Activated CD8-positive, alpha-beta T cell treated with anti-CD3 and anti-CD28 coated beads for 36 hours (primary cell): Measurements from ENCODE around the gene GLTP. TPM values are rescaled to one million over a fixed set of nuclear protein-coding genes. Genes with fewer than 3 reads are reported as not detected.

Experiments used
- ATAC-seq: fragments of 200-7000 bp; cut with Tn5 transposase; one replicate; pipeline ENCODE4 v1.10.0; 2021; ENCODE audit warnings: mild to moderate bottlenecking, moderate library complexity
- CTCF ChIA-PET: fragments of 350-600 bp; sonication (Branson Sonifier 250); formaldehyde crosslinking; loops from one replicate; lab custom pipeline; 2021; ENCODE audit warnings: antibody characterized with exemption; lab: Charles Lee
- POLR2A ChIA-PET: fragments of 350-600 bp; sonication (Branson Sonifier 250); formaldehyde crosslinking; loops from one replicate; lab custom pipeline; 2021; ENCODE audit warnings: antibody characterized with exemption; lab: Charles Lee
- DNase-seq: peaks from one replicate; pipeline ENCODE4 v3.0.0-alpha.2; 2020
- H3K27ac Mint-ChIP-seq: one replicate; pipeline ENCODE4 v1.8.0; 2021; ENCODE audit warnings: mild to moderate bottlenecking, mixed read lengths
- H3K27me3 Mint-ChIP-seq: one replicate; pipeline ENCODE4 v1.8.0; 2021; ENCODE audit warnings: mixed read lengths
- H3K36me3 Mint-ChIP-seq: one replicate; pipeline ENCODE4 v1.8.0; 2021; ENCODE audit warnings: low read depth, mixed read lengths
- H3K4me1 Mint-ChIP-seq: one replicate; pipeline ENCODE4 v1.8.0; 2021; ENCODE audit warnings: low read depth, mixed read lengths
- H3K4me3 Mint-ChIP-seq: one replicate; pipeline ENCODE4 v1.8.0; 2021; ENCODE audit warnings: mild to moderate bottlenecking, moderate library complexity, mixed read lengths
- H3K9me3 Mint-ChIP-seq: one replicate; pipeline ENCODE4 v1.8.0; 2021; ENCODE audit warnings: mixed read lengths
- intact Hi-C: fragments of 100-400 bp; cut with micrococcal nuclease; formaldehyde crosslinking; loops from one replicate; pipeline ENCODE4 v1.10.0; 2022
- total RNA-seq, 2 experiments: library from RNA; stranded (reverse); gene quantifications; one replicate each; pipeline ENCODE4 v1.2.3, GENCODE V29; 2021
- TF ChIP-seq, protein P1 (sequence below): fragments of 200-600 bp; IDR thresholded peaks from one replicate; pipeline ENCODE4 v1.8.0; 2022; ENCODE audit warnings: antibody characterized with exemption, mild to moderate bottlenecking

Gene GLTP
- total RNA-seq, 2 experiments from 2014 or later: 19.9 to 21.2 TPM

DNA sequence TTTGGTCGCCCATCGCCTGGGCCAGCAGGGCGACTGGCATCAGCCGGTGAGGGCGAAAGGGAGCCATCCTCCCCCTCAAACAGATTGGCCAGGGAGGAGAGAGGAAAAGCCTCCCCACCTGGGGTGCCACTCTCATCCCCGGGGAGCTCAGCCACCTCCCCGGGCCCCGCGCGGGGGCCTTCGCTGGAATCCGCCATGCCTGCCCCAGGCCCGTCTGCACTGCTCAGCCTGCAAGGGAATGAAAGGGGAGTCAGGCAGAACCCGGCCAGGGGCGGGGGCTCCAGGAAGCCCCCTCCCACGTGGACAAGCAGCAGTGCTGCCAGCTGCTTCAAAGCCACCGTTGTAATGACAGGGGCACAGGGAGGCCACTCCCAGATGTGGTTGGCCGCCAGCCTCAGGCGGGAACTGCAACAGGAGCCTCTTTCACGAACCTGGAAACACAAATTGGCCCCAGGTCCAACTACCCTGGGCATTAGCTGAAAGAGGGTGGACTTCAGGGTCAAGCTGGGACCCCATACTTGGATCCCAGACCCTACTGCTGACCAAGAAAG lies 65.7 kb downstream of the GLTP start:
- intact Hi-C loops: no loop called here
- POLR2A ChIA-PET: no interaction called here
- Mint-ChIP-seq H3K4me1 (no peaks in the 10 kb centered on the region), H3K4me3 (no peak overlapping the region), H3K9me3 (no peaks in the 10 kb centered on the region), H3K27ac (no peak overlapping the region), H3K36me3 (no peaks in the 10 kb centered on the region), H3K27me3 (peaks cover 1% of the 10 kb centered on the region)
- ATAC-seq (no peak), DNase-seq (no peak)
- CTCF ChIA-PET: interaction anchor here (1.7 kb wide), 1 partner anchor 31 kb away, joined by 4 read pairs; no protein-coding TSS in a partner anchor
- TF ChIP-seq, protein P1, sequence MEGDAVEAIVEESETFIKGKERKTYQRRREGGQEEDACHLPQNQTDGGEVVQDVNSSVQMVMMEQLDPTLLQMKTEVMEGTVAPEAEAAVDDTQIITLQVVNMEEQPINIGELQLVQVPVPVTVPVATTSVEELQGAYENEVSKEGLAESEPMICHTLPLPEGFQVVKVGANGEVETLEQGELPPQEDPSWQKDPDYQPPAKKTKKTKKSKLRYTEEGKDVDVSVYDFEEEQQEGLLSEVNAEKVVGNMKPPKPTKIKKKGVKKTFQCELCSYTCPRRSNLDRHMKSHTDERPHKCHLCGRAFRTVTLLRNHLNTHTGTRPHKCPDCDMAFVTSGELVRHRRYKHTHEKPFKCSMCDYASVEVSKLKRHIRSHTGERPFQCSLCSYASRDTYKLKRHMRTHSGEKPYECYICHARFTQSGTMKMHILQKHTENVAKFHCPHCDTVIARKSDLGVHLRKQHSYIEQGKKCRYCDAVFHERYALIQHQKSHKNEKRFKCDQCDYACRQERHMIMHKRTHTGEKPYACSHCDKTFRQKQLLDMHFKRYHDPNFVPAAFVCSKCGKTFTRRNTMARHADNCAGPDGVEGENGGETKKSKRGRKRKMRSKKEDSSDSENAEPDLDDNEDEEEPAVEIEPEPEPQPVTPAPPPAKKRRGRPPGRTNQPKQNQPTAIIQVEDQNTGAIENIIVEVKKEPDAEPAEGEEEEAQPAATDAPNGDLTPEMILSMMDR: no peak

DNA sequence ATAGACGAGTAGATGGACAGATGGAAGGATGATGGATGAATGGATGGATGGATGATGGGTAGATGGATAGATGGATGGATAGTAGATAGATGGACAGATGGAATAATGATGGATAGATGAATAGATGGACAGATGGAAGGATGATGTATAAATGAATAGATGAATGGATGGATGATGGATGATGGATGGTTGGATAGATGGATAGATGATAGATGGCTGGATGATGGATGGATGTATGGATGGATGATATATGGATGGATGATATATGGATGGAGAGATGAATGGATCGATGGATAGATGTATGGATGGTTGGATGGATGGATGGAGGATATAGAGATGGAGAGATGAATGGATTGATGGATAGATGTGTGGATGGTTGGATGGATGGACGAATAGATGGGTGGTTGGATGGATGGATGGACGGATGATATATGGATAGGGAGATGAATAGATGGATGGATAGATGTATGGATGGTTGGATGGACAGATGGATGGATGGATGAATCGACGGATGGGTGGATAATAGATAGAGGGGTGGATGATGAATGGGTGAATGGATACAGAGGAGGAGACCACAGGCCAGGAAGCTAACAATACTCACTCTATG lies 66.4 kb downstream of the GLTP start:
- intact Hi-C loops: no loop called here
- CTCF ChIA-PET: no interaction called here
- POLR2A ChIA-PET: no interaction called here

DNA sequence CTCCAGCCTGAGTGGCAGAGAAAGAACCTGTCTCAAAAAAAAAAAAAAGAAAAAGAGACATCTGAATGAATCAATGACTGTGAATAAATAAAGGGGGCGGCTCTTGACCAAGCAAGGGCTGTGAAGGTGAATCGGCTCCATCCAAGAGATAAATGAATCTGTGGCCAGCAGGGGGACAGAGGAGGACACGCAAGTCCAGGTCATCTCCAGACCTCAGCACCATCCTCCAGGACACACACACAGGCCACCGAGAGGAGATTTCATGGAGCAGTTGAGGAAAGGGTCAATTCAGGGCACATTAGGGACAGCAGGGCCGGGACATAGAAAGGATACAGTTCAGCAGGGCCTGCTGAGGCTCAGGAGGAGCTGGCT lies 68.7 kb downstream of the GLTP start:
- no peaks in the 10 kb centered on the region for H3K4me1 Mint-ChIP-seq
- ChIA-PET POLR2A (no interaction called here), CTCF (interaction anchor here (1.3 kb wide), 1 partner anchor 34 kb away, joined by 3 read pairs; no protein-coding TSS in a partner anchor)

More for the DNA sequence above, 66.4 kb downstream of the GLTP start:
- Mint-ChIP-seq H3K36me3 (no peaks in the 10 kb centered on the region), H3K4me1 (no peaks in the 10 kb centered on the region), H3K27ac (no peak overlapping the region), H3K9me3 (no peaks in the 10 kb centered on the region), H3K4me3 (no peak overlapping the region), H3K27me3 (peaks cover 1% of the 10 kb centered on the region)
- ATAC-seq (no peak), DNase-seq (no peak)
- TF ChIP-seq, protein P1: no peak

DNA sequence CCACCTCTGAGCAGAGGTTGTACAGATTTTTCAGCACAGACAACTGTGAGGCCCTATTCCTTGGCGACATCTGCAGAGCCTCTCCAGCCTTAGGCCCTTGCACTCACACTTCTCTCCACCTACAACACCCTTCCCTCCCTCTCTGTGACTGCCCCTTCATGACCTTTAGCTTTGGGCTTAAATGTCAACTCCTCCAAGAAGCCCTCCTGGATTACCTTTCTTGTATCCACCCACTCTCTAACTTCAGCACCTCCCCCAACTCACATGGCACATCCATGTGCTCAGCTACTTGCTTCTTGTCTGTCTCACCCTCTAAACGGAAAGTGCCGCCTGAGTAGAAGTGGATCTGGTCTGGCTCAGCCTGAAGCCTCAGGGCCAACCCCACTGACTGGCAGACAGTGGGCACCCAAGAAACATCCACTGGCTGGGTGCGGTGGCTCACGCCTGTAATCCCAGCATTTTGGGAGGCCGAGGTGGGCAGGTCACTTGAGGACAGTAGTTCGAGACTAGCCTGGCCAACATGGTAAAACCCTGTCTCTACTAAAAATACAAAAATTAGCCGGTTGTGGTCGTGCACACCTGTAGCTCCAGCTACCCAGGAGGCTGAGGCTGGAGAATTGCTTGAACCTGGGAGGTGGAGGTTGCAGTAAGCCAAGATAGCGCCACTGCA lies 69.3 kb downstream of the GLTP start:
- no peak overlapping the region for H3K4me3 Mint-ChIP-seq
- no peaks in the 10 kb centered on the region for H3K27me3 Mint-ChIP-seq
- H3K4me1 Mint-ChIP-seq: no peaks in the 10 kb centered on the region
- TF ChIP-seq, protein P1: no peak
- no peaks in the 10 kb centered on the region for H3K36me3 Mint-ChIP-seq
- H3K27ac Mint-ChIP-seq: no peak overlapping the region
- no peaks in the 10 kb centered on the region for H3K9me3 Mint-ChIP-seq
- ATAC-seq (no peak), DNase-seq (no peak)
- ChIA-PET CTCF (interaction anchor here (1.3 kb wide), 1 partner anchor 34 kb away, joined by 3 read pairs; no protein-coding TSS in a partner anchor), POLR2A (no interaction called here)
- intact Hi-C loops: no loop called here

More for the DNA sequence above, 68.7 kb downstream of the GLTP start:
- Mint-ChIP-seq H3K9me3 (no peaks in the 10 kb centered on the region), H3K27me3 (no peaks in the 10 kb centered on the region), H3K27ac (no peak overlapping the region), H3K4me3 (no peak overlapping the region), H3K36me3 (no peaks in the 10 kb centered on the region)
- intact Hi-C loops: no loop called here
- ATAC-seq (no peak), DNase-seq (no peak)
- TF ChIP-seq, protein P1: no peak
